Peyer's patch (tissue), 4 donors: Measurements from ENCODE around the gene KCNIP3. TPM values are rescaled to one million over a fixed set of nuclear protein-coding genes. Genes with fewer than 3 reads are reported as not detected.
A peak's percentile ranks its signal among the peaks of the same experiment; 100 is the strongest.
"Not testable (repeated sequence)": the region's sequence is repeated elsewhere in the genome, so short reads cannot be mapped to it uniquely, and the experiment has no call there.

Experiments used
- DNase-seq, 3 donors: peaks; one replicate each; pipeline ENCODE4 v3.0.0-alpha.2; 2017 to 2019
- H3K27ac ChIP-seq, 4 donors: fragments of 200-600 bp; sonication (generic); one replicate each; pipeline ENCODE4 v1.5.1; 2016 to 2019
- H3K27me3 ChIP-seq, 2 donors: fragments of 200-600 bp; sonication (generic); one replicate each; pipeline ENCODE4 v1.5.1; 2019
- H3K36me3 ChIP-seq, 3 donors: fragments of 200-600 bp; sonication (generic); one replicate each; pipeline ENCODE4 v1.5.1; 2016 to 2019
- H3K4me1 ChIP-seq, 4 donors: fragments of 200-600 bp; sonication (generic); one replicate each; pipeline ENCODE4 v1.5.1; 2016 to 2019
- H3K4me3 ChIP-seq, 4 donors: fragments of 200-600 bp; sonication (generic); 1 replicate in 3 of 4; 2 replicates in 1 of 4; pipeline ENCODE4 v1.5.1; 2016 to 2019; ENCODE audit warnings: mild to moderate bottlenecking in 1 of 4
- H3K9me3 ChIP-seq, 4 donors: fragments of 200-600 bp; sonication (generic); one replicate each; pipeline ENCODE4 v1.5.1; 2016 to 2019; ENCODE audit warnings: mild to moderate bottlenecking in 1 of 4
- POLR2A ChIP-seq, 2 donors: fragments of 450-650 bp; IDR thresholded peaks; one replicate each; pipeline ENCODE4 v1.5.1; 2017; ENCODE audit warnings: antibody characterized with exemption in 2 of 2, mild to moderate bottlenecking in 2 of 2, moderate library complexity in 2 of 2
- total RNA-seq, 4 donors: library from RNA; depleted of rRNA; stranded (reverse); fragments of >200 nt; gene quantifications; one replicate each; pipeline ENCODE4 v1.1.0, GENCODE V29; 2016
- TF ChIP-seq, protein P1 (sequence below), 6 experiments: fragments of 450-650 bp in 4 of 6; fragments of 200-600 bp in 2 of 6; sonication (generic) in 1 of 6; IDR thresholded peaks; one replicate each; pipeline ENCODE4 v1.5.1; 2017 to 2019; ENCODE audit warnings: antibody characterized with exemption in 6 of 6, mild to moderate bottlenecking in 3 of 6, moderate library complexity in 1 of 6

Gene KCNIP3
- total RNA-seq, 4 donors from 2014 or later: 4.9 to 11.4 (median 7.2) TPM

DNA sequence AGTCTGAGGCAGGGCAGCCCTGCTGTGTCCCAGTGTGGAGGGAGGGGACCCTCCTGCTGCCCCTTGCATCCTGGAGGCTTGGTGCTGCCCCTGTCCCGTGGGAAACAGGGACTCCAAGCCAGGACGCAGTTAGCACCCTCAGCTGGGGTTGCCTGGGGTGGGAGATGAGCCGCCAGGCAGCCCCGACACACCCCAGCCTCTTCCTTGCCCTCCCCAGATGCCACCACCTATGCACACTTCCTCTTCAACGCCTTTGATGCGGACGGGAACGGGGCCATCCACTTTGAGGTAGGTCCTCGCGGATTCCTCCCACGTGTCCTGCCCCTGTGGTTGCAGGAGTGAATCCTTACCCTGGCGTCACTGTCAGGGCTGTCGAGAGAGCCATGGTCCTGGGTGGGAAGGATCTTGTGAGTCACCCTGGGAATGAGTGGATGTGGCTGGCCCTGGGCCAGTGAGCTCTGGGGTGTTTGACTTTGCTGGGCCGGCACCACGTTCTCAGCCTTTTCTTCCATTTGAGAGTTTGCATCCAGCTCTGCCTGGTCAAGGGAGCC lies 77.8 kb downstream of the KCNIP3 start:
- no peak for TF ChIP-seq POLR2A (IDR thresholded peaks at IDR 0.05)
- TF ChIP-seq, protein P1, sequence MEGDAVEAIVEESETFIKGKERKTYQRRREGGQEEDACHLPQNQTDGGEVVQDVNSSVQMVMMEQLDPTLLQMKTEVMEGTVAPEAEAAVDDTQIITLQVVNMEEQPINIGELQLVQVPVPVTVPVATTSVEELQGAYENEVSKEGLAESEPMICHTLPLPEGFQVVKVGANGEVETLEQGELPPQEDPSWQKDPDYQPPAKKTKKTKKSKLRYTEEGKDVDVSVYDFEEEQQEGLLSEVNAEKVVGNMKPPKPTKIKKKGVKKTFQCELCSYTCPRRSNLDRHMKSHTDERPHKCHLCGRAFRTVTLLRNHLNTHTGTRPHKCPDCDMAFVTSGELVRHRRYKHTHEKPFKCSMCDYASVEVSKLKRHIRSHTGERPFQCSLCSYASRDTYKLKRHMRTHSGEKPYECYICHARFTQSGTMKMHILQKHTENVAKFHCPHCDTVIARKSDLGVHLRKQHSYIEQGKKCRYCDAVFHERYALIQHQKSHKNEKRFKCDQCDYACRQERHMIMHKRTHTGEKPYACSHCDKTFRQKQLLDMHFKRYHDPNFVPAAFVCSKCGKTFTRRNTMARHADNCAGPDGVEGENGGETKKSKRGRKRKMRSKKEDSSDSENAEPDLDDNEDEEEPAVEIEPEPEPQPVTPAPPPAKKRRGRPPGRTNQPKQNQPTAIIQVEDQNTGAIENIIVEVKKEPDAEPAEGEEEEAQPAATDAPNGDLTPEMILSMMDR (IDR thresholded peaks at IDR 0.05): no peak
- Histone ChIP-seq H3K4me3 (no peak overlapping the region), H3K27me3 (no peaks in the 10 kb centered on the region), H3K36me3 (no peaks in the 10 kb centered on the region), H3K9me3 (no peaks in the 10 kb centered on the region), H3K27ac (no peak overlapping the region), H3K4me1 (no peaks in the 10 kb centered on the region)
- DNase-seq: peak in 1 of 3 donors; percentile 40

DNA sequence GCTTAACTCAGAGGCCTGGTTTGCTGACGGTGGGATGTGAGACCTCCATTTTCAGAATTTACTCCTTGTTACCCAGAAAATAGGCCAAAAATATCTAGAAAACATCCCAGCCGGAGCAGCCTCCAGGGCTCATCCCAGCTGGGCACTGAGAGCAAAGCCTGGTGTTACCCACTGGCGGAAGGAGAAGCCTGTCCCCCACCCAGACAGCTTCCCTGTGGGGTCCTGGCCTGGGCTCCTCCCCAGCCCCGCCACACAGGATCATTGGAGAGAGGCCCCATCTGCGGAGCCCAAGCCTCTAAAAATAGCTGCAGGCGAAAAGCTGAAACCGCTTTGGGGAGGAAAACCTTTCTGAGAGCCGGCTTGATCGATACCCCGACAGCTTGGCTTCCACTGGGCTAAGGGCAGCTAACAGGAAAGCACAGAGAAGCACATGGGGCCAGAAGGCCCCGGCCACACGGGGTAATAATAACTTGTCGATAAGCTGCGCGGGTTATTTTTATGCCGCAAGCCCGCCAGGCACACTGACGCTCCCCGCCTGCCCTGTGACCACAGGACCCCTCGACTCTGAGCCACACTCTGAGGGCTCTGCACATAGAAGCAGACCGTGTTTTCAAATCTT lies 78.5 kb downstream of the KCNIP3 start:
- no peaks in the 10 kb centered on the region for H3K36me3 ChIP-seq
- TF ChIP-seq, protein P1 (IDR thresholded peaks at IDR 0.05): no peak
- no peak for TF ChIP-seq POLR2A (IDR thresholded peaks at IDR 0.05)
- H3K27me3 ChIP-seq: no peaks in the 10 kb centered on the region
- H3K9me3 ChIP-seq: no peaks in the 10 kb centered on the region
- no peaks in the 10 kb centered on the region for H3K4me1 ChIP-seq
- no peak overlapping the region for H3K4me3 ChIP-seq
- H3K27ac ChIP-seq: no peak overlapping the region
- no peak for DNase-seq

DNA sequence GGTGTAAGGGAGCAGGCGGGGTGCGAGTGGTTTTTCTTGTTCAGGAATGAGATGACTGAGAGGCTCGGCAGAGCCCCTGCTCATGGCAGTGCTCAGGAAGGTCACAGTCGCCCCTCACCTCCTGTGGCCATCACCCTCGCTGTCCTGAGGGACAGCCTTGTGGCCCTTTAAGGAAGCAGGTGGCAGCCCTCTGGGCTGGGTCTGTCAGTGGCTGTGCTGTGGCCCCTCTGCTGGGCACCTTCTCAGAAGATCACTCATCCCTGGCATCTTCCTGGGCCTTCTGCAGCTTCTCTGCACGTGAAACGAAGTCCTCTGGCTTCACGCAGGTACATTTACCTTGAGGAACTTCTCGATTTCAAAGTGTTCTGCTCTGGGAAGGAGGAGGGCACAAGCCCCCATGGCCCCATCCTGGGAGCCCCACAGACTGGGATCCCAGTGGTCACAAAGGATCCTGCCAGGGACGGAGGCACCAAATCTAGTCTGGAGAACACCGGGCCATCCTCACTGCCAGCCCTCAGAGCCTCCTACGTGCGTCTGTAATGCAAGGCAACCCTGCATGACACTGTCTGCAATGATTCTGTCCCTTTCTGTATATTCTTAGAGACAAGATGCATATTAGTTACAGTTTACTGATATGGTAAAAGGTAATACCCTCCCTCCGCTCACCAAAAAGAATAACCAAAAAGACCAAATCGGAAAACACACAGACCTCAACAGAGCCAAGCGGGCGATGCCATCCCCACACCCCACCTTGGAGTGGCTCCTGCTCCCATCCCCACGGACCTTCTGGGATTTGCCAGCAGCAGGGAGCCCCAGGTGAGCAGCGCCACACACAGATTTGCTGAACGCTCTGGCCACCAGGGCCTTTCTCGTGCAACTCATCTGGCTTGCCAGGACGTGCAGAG lies 79.4 kb downstream of the KCNIP3 start:
- H3K27ac ChIP-seq: no peak overlapping the region
- no peaks in the 10 kb centered on the region for H3K4me1 ChIP-seq
- TF ChIP-seq, protein P1 (IDR thresholded peaks at IDR 0.05): no peak
- TF ChIP-seq POLR2A (IDR thresholded peaks at IDR 0.05): no peak
- no peaks in the 10 kb centered on the region for H3K9me3 ChIP-seq
- H3K36me3 ChIP-seq: no peaks in the 10 kb centered on the region
- peak in 1 of 3 donors; percentile 29 for DNase-seq
- no peak overlapping the region for H3K4me3 ChIP-seq
- no peaks in the 10 kb centered on the region for H3K27me3 ChIP-seq

DNA sequence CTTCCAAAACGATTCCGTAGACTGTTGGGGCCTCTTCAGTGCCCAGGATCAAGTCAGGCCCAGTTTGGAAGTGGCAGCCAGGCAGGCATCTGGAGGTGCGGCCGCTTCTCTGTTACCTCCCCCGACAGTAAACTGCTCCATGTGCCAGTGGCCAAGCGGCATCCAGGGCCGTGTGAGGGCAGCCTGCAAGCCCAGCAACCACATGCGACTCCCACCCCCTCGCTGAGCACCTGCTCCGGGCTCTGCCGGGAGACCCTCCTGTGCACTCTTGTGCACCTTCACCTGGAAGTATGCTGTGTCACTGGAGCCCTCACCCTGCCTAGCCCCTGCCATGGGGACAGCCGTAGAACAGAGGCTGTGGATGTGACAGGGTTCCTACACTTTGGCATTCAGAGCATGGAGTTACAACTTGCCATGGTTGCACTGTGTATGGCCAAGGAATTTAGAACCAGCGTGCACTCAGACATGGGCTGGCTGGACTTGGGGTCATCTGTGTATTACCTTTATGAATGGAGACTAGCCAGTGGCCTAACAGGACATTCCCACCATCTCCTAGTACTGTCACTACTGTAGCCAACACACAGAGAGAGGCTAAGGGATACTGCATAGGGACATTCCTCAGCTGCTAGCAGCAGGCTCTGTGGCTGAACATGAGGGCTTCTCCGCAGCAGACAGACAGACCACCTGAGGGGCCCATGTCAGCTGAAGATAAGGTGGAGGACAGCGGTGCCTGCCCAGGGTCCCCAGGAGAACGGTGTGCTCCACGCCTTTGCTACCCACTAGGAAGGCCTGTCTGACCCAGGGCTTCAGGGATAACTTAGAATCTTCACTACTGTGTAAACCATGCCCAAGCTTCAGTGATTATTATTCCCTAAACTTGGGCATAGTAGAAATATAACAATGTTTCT lies 80.3 kb downstream of the KCNIP3 start:
- Histone ChIP-seq H3K4me1 (no peaks in the 10 kb centered on the region), H3K9me3 (no peaks in the 10 kb centered on the region), H3K36me3 (no peaks in the 10 kb centered on the region), H3K27me3 (no peaks in the 10 kb centered on the region), H3K4me3 (no peak overlapping the region), H3K27ac (no peak overlapping the region)
- DNase-seq: peak in 1 of 3 donors; percentile 33
- TF ChIP-seq, protein P1 (IDR thresholded peaks at IDR 0.05): no peak
- TF ChIP-seq POLR2A (IDR thresholded peaks at IDR 0.05): no peak

DNA sequence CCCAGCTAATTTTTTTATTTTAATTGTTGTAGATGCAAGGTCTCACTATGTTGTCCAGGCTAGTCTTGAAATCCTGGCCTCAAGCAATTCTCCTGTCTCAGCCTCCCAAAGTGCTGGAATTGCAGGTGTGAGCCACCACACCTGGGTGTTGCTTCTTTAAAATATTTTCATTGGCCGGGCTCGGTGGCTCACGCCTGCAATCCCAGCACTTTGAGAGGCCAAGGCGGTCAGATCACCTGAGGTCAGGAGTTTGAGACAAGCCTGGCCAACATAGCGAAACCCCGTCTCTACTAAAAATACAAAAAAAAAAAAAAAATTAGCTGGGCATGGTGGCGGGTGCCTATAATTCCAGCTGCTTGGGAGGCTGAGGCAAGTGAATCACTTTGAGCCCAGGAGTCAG lies 81.1 kb downstream of the KCNIP3 start:
- H3K36me3 ChIP-seq, H3K9me3 ChIP-seq, H3K4me1 ChIP-seq, H3K4me3 ChIP-seq, H3K27ac ChIP-seq, H3K27me3 ChIP-seq, DNase-seq: not testable (repeated sequence)
